ENCODE results near the gene LSM14A.

LSM14A gene

GRCh38 chr19:34259367-34260095 lies 87.2 kb downstream of the LSM14A start:
- peak; percentile 4 for DNase-seq

- no peak for DNase-seq
Observed at GRCh38 chr19:34260771-34261173, 88.5 kb downstream of the LSM14A start.

- no peak for DNase-seq
Observed at GRCh38 chr19:34261334-34262109, 89.2 kb downstream of the LSM14A start.

GRCh38 chr19:34263745-34264237 lies 91.5 kb downstream of the LSM14A start:
- no peak for DNase-seq

GRCh38 chr19:34265221-34265650 lies 92.9 kb downstream of the LSM14A start:
- DNase-seq = no peak

- no peak for DNase-seq
Observed at GRCh38 chr19:34269081-34269480, 96.8 kb downstream of the LSM14A start.

GRCh38 chr19:34269489-34269888 lies 97.2 kb downstream of the LSM14A start:
- DNase-seq = no peak

GRCh38 chr19:34269968-34270621 lies 97.8 kb downstream of the LSM14A start:
- DNase-seq = no peak

- DNase-seq = no peak
Observed at GRCh38 chr19:34273121-34273520, 100.8 kb downstream of the LSM14A start.

- no peak for DNase-seq
Observed at GRCh38 chr19:34274284-34274826, 102.1 kb downstream of the LSM14A start.

- no peak for DNase-seq
Observed at GRCh38 chr19:34274827-34275625, 102.7 kb downstream of the LSM14A start.

- no peak for DNase-seq
Observed at GRCh38 chr19:34275705-34276104, 103.4 kb downstream of the LSM14A start.

GRCh38 chr19:34276614-34277013 lies 104.3 kb downstream of the LSM14A start:
- DNase-seq = no peak

GRCh38 chr19:34277244-34277643 lies 104.9 kb downstream of the LSM14A start:
- DNase-seq = no peak

- DNase-seq = no peak
Observed at GRCh38 chr19:34278783-34279182, 106.5 kb downstream of the LSM14A start.
